ENCODE data around the gene SLC17A1.

SLC17A1 gene

DNA sequence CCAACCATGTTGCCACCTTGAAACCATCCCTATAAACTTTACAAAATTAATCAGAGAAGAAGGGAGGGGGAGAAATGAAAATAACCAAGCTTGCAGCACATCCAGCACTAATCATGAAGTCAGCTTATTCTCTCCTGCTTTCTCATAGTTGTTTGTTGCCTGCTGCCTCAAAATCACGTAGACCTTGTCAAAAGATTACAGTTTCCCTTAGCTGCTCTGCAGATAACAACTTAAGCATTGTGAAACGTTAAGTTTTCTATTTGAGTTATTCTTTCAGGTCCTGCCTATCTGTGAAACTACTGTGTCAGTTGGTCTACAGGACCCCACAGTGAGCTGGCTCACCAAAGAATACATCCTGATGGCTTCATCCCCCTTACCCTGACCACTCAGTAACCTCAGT is 44.4 kb downstream of the SLC17A1 start:
- DNase-seq (ENCODE audit: low read depth): no peak

GRCh38 chr6:25781134-25781533 is 50.7 kb downstream of the SLC17A1 start:
- TF ChIP-seq, protein P1, sequence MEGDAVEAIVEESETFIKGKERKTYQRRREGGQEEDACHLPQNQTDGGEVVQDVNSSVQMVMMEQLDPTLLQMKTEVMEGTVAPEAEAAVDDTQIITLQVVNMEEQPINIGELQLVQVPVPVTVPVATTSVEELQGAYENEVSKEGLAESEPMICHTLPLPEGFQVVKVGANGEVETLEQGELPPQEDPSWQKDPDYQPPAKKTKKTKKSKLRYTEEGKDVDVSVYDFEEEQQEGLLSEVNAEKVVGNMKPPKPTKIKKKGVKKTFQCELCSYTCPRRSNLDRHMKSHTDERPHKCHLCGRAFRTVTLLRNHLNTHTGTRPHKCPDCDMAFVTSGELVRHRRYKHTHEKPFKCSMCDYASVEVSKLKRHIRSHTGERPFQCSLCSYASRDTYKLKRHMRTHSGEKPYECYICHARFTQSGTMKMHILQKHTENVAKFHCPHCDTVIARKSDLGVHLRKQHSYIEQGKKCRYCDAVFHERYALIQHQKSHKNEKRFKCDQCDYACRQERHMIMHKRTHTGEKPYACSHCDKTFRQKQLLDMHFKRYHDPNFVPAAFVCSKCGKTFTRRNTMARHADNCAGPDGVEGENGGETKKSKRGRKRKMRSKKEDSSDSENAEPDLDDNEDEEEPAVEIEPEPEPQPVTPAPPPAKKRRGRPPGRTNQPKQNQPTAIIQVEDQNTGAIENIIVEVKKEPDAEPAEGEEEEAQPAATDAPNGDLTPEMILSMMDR (conservative IDR thresholded peaks at IDR 0.05; ENCODE audit: low read depth, low read length): no peak
- no peak overlapping the region for H3K4me3 ChIP-seq (ENCODE audit: low read depth, low read length)
- no peak for DNase-seq (ENCODE audit: low read depth)

More for the DNA sequence above, 44.4 kb downstream of the SLC17A1 start:
- TF ChIP-seq, protein P1 (conservative IDR thresholded peaks at IDR 0.05; ENCODE audit: low read depth, low read length): no peak
- H3K4me3 ChIP-seq (ENCODE audit: low read depth, low read length): no peak overlapping the region

- TF ChIP-seq, protein P1 (conservative IDR thresholded peaks at IDR 0.05; ENCODE audit: low read depth, low read length): no peak
- no peak overlapping the region for H3K4me3 ChIP-seq (ENCODE audit: low read depth, low read length)
- no peak for DNase-seq (ENCODE audit: low read depth)
Observed at GRCh38 chr6:25777856-25778649, 53.8 kb downstream of the SLC17A1 start.

DNA sequence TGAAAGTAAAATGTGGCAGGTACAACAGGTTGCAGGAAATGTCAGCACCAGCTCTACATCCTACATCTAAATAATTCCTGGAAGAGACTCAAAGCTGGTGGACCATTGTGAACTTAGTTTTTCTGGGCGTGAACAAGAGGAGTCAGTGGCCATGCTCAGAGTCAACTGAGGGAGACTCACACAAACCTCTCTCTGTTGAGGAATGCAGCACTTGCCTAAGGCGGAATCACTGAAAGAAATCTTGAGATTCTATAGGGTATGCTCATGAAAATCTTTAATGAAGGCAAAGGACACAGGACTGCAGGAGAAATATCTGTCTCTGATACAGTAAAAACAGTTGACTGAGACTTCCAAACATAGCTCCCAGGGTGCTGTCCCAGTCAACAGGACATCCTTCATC is 54.8 kb downstream of the SLC17A1 start:
- no peak for DNase-seq (ENCODE audit: low read depth)
- no peak overlapping the region for H3K4me3 ChIP-seq (ENCODE audit: low read depth, low read length)
- TF ChIP-seq, protein P1 (conservative IDR thresholded peaks at IDR 0.05; ENCODE audit: low read depth, low read length): no peak

DNA sequence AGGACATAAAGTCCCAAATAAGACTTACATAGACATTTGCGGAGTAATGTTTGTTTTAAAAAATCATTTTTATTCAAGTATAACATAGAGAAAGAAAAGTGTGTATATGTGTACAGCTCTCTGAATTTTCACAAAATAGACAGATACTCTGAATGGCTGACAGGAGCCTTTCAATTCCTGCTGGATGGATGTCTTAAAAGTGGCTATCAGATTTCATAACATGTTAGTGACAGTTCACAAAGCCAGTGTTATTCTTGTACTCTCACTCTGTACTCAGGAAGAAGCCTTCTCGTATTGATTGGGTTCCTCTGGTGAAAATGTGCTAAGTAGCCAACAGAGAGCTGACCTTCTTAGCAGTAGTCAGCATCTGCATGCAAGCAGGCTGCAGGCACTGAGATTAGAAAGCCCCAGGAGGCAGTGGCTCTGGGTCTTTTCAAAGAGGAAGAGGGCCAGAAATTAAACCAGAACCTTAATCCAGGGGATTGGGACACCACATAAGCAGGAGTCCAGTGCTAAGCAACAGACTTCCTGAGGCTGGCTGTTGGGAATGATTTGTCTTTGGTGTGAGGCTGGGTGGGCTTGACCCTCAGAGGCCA is 57.6 kb downstream of the SLC17A1 start:
- TF ChIP-seq, protein P1 (conservative IDR thresholded peaks at IDR 0.05; ENCODE audit: low read depth, low read length): no peak
- no peak for DNase-seq (ENCODE audit: low read depth)

GRCh38 chr6:25769983-25770382 is 61.9 kb downstream of the SLC17A1 start:
- TF ChIP-seq, protein P1 (conservative IDR thresholded peaks at IDR 0.05; ENCODE audit: low read depth, low read length): no peak

More for the DNA sequence above, 57.6 kb downstream of the SLC17A1 start:
- no peak overlapping the region for H3K4me3 ChIP-seq (ENCODE audit: low read depth, low read length)

More at GRCh38 chr6:25769983-25770382, 61.9 kb downstream of the SLC17A1 start:
- DNase-seq (ENCODE audit: low read depth): no peak
- H3K4me3 ChIP-seq (ENCODE audit: low read depth, low read length): no peak overlapping the region

All from choroid plexus epithelial cell (primary cell).